Kasumi-1 (cell line): ENCODE data around the gene PBX1.

Experiments used
- DNase-seq, 2 experiments: peaks; one replicate each; lab custom pipeline; 2025; lab: John Stamatoyannopoulos, UW

PBX1 gene

GRCh38 chr1:164700683-164701082 is 141.7 kb downstream of the PBX1 start:
- no peak for DNase-seq

- DNase-seq: no peak
Observed at GRCh38 chr1:164701189-164701761, 142.3 kb downstream of the PBX1 start.

GRCh38 chr1:164702216-164702615 is 143.2 kb downstream of the PBX1 start:
- no peak for DNase-seq

GRCh38 chr1:164702664-164703063 is 143.7 kb downstream of the PBX1 start:
- no peak for DNase-seq

- DNase-seq: no peak
Observed at GRCh38 chr1:164703463-164703862, 144.5 kb downstream of the PBX1 start.

GRCh38 chr1:164703960-164704411 is 145.0 kb downstream of the PBX1 start:
- no peak for DNase-seq

GRCh38 chr1:164704954-164705353 is 146.0 kb downstream of the PBX1 start:
- no peak for DNase-seq

- no peak for DNase-seq
Observed at GRCh38 chr1:164706606-164706987, 147.6 kb downstream of the PBX1 start.

GRCh38 chr1:164707868-164708331 is 148.9 kb downstream of the PBX1 start:
- DNase-seq: no peak

GRCh38 chr1:164708596-164708995 is 149.6 kb downstream of the PBX1 start:
- no peak for DNase-seq

GRCh38 chr1:164709126-164709525 is 150.1 kb downstream of the PBX1 start:
- no peak for DNase-seq

- DNase-seq: no peak
Observed at GRCh38 chr1:164709541-164710278, 150.7 kb downstream of the PBX1 start.

GRCh38 chr1:164712131-164713036 is 153.4 kb downstream of the PBX1 start:
- no peak for DNase-seq

- no peak for DNase-seq
Observed at GRCh38 chr1:164713456-164714207, 154.6 kb downstream of the PBX1 start.

- peak in 1 of 2 experiments; percentile 16 for DNase-seq
Observed at GRCh38 chr1:164716992-164717703, 158.2 kb downstream of the PBX1 start.

GRCh38 chr1:164718821-164719220 is 159.8 kb downstream of the PBX1 start:
- no peak for DNase-seq

- DNase-seq: no peak
Observed at GRCh38 chr1:164719676-164720439, 160.9 kb downstream of the PBX1 start.

- no peak for DNase-seq
Observed at GRCh38 chr1:164720440-164721227, 161.7 kb downstream of the PBX1 start.

GRCh38 chr1:164721228-164721496 is 162.2 kb downstream of the PBX1 start:
- no peak for DNase-seq

GRCh38 chr1:164723296-164723798 is 164.4 kb downstream of the PBX1 start:
- DNase-seq: no peak
